GM18502 (cell line): ENCODE data around the gene ITGB3.

Experiments
- ATAC-seq: cut with Tn5 transposase; IDR thresholded peaks from one replicate; pipeline ENCODE4 v1.9.1; 2021; ENCODE audit warnings: mild to moderate bottlenecking; ENCODE audit not compliant: unreplicated experiment, poor library complexity

ITGB3 gene

DNA sequence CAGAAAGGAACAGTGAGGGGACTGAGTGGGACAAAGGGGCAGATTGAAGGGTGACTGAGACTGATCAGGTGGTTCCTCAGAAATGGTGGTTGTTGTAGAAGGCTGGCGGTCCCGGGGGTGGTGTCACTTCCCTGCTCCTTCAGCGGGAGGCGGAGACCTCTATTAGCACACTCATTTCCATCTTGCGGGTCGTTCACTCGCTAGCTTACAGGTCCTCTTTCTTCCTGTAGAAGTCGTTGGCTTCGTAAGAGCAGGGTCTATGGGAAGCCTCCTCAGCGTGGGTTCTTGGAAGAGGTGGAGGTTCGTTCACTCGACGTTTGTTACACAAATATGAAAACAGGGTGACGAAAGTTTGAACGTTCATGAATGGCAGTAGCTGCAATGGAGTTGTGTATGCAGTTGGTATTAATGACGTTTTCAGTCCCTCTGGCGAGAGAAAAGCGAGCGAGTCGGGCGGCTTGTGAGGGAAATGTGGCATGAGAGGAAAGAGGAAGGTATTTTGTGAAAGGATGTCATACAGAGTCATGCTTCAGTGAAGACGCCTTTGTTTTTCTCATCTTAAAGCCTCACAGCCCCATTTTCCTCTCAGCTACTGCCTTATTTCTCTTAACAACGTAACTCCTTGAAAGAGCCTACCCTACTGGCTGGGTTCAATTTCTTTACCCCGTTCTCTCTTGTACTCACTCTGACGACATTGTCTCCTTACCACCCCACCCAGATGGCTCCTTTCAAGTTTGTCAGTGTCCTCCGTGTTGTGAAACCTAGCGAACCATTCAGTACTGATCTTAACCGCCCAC, 70.8 kb downstream of the ITGB3 start:
- ATAC-seq = peak; percentile 46

DNA sequence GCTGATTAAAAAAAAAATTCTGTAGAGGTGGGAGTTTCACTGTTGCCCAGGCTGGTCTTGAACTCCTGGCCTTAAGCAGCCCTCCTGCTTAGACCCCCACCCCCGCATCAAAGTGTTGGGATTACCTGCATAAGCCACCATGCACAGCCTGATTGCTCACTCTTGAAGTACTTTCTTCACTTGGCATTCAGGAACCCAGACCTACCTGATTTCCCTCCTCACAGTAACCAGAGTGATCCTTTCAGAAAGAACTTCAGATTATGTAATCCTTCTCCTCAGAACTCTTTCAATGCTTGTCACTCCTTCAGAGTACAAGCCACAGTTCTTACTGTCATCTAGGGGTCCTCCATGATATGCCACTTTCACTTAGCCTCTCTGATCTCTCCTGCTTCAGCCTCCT, 71.5 kb downstream of the ITGB3 start:
- no peak for ATAC-seq

DNA sequence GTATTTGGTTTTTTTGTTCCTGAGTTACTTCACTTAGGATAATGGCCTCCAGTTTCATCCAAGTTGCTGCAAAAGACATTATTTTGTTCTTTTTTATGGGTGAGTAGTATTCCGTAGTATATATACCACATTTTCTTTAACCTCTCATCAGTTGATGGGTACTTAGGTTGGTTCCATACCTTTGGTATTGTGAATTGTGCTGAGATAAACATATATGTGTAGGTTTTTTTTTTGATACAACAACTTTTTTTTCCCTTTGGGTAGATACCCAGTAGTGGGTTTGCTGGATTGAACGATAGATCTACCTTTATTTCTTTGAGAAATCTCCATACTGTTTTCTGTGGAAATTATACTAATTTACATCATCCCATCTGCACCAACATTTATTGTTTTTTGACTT, 76.9 kb downstream of the ITGB3 start:
- ATAC-seq = no peak

DNA sequence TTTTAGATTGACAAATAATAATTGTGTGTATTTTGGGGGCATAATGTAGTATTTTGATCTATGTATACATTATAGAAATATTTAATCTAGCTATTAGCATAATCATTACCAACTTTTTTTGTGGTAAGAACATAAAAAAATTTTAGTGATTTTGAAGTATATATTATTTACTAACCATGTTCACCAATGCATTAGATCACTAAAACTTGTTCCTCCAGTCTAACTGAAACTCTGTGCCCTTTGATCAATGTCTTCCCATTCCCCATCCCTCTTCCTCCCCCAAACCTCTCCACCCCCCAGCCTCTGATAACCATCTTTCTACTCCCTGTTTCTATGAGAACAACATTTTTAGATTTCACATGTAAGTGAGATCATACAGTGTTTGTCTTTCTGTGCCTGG, 78.7 kb downstream of the ITGB3 start:
- ATAC-seq = no peak

DNA sequence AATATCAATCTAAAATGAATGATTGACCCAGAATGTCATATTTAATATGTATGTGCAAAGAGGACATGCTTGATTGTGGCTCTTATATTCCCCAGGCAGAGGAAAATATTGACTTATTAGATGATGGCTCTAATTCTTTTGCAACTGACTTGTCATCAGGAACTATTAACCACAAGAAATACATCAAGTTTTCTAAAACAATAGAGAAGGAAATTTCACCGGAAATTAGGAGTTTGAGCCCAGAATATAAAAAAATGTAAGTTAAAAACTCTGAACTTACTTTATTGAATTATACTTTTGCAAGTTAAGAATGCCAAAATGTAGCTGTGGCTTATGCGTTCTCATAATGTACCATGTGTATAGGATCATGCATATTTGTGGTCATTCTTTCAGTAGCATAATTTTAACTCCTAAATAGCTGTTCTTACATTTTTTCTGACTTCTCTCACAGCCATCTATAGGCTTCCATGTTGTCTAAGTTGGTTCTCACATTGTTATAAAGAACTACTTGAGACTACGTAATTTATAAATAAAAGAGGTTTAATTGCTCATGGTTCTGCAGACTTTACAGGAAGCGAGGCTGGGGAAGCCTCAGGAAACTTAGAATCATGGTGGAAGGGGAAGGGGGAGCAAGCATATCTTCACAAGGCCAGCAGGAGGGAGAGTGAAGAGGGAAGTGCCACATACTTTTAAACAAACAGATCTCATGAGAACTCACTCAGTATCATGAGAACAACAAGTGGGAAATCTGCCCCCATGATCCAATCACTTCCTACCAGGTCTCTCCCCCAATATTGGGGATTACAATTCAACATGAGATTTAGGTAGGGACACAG, 81.7 kb downstream of the ITGB3 start:
- no peak for ATAC-seq

DNA sequence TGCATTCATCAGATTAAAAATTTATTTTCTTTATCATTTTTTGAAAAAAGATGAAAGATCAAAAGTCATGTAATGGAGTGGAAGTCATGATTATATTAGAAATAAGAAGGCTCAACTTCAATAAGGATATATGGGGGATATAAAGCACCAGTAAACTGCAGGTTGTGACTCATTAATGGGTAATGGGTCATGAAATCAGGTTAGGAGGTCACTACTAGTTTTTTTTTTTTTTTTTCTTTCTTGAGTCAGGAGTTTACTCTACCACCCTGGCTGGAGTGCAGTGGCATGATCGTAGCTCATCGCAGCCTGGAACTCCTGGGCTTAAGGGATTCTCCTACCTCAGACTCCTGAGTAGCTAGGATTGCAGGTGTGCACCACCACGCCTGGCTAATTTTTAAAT, 84.4 kb downstream of the ITGB3 start:
- no peak for ATAC-seq

DNA sequence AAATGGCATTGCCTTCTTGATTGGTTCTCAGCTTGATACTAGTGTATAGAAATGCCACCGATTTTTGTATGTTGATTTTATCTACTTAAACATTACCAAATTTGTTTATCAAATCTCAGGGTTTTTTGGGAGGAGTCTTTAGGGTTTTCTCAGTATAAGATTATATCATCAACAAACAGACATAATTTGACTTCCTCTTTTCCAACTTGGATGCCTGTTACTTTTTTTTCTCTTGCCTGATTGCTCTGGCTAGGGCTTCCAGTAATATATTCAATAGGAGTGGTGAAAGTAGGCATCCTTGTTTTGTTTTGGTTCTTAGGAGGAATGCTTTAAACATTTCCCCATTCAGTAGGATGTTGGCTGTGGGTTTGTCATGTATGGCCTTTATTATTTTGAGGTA, 99.2 kb downstream of the ITGB3 start:
- ATAC-seq = no peak

DNA sequence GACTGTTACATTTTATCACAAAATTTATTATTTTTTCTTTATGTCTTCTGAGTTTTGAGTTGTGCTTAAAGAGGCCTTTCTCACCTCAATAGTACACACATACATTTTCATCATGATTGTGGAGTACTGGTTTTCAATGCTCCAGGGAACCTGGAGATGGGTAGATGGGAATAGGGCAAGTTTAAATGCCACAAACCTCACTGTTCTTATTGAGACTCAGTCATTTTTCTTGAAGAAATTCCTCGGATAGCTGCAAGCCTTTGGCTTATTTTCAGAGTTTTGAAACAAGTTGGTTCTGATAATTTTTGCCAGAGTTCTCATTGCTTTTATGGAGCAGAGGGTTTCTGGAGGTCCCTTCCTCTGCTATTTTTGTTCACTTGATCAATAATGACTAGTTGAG, 105.0 kb downstream of the ITGB3 start:
- no peak for ATAC-seq
